COLO668 (cell line): ENCODE measurements around the gene SPECC1.
"Not testable (repeated sequence)": the region's sequence is repeated elsewhere in the genome, so short reads cannot be mapped to it uniquely, and the experiment has no call there.

Experiments
- DNase-seq: peaks from one replicate; lab custom pipeline; 2025; ENCODE audit not compliant: unreplicated experiment; lab: John Stamatoyannopoulos, UW

Gene SPECC1

GRCh38 chr17:20125724-20126123 lies 116.6 kb downstream of the SPECC1 start:
- no peak for DNase-seq

DNA sequence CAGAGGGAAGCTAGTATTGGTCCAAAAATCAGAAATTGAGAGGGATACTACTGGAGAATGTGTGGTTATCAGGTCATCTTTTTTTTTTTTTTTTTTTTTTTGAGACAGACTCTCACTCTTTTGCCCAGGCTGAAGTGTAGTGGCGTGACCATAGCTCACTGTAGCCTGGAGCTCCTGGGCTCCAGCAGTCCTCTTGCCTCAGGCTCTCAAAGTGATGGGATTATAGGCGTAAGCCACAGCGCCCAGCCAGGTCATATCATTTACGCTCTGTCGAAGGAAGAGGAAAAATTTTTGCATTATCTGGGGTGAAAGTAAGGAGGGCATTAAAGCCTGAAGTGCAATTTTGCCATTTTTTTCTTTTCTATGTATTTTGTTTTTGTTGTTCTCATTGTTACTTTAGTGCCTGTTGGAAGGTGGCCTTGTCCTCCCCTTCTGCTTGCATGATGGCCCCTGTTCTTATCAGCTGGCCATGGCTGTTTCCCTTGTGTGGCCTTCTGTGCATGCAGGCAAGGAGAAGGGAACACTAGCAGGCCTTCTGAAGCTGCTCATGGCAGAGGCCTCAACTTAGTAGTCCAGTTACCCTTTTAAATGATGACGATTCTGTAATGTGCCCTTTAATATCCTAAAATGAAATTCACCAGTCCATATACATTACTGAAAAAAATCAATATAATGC lies 118.3 kb downstream of the SPECC1 start:
- no peak for DNase-seq

GRCh38 chr17:20128036-20128667 lies 119.0 kb downstream of the SPECC1 start:
- no peak for DNase-seq

DNA sequence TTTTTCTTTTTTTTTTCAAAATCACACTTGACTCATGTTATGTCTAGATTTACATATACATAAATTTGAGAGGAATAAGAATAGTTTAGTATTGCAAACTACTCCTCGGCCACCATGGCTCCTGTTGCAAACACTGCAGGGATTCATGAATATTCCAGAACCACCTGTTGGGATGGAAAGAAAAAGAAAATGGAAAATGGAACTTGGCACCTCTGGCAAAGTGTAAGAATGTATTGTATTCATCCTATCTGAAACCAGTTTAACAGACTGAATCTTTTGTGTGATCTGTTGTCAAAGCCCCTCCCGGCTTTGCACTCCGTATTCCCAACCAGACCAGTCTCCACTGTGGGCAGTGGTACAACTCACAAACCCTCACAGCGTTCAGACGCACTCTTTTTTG lies 124.4 kb downstream of the SPECC1 start:
- DNase-seq = no peak

GRCh38 chr17:20141198-20141972 lies 132.2 kb downstream of the SPECC1 start:
- DNase-seq = no peak

- no peak for DNase-seq
These were observed 133.1 kb downstream of the SPECC1 start for GRCh38 chr17:20142268-20142667.

DNA sequence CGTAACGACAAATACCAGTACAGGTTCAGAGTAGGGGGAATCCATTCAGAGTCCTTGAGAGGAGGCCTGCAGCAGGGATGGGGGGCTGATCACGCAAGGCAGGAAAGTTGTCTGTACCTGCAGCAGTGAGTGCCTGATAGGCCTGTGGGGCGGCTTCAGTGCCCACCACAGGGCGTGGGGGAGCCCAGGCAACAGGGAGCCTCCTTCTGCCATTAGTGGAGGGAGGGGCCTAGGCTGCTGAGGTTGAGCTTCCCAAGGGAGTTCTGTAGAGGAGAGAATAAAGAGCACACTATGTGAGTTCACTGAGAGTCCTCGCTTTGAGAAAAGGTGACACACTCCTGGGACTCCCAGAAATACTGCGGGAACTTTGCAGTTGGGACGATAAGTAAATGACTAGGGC lies 134.6 kb downstream of the SPECC1 start:
- no peak for DNase-seq

DNA sequence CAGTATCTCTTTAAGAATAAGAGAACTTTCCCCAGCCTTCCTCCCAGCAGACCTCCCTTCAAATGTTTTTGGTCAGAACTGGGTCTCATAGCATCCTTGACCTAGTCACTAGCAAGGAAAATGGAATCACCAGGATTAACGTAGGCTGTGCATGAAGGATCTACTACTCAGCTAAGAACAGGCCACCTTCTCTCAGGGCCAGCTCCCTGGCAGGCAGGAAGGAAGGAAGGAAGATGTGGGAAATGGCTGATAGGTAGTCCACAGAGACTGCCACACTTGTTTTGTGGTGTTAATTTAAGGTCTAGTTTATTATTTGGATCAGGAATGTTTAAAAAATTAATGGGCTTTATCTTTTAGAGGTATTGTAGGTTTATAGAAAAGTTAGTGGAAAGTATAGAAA lies 136.4 kb downstream of the SPECC1 start:
- no peak for DNase-seq

DNA sequence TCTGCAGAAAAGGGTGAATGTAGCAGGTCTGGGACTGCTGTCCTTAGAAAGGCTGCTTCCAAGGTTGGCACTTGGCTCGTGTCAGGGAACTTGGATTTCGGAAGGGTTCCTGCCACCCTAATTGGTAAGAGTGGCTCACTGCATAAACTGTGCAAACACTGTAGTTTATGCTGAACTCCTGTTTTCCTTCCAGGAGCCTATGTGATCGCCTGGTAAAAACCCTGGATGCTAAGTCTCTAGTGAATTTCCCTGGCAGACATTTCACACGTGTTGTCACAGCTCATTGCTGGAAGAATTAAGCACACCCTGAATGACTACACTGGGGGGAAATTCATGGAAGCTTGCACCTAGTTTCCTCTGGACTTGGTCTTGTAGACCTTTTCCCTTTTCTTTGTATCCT lies 140.1 kb downstream of the SPECC1 start:
- no peak for DNase-seq

DNA sequence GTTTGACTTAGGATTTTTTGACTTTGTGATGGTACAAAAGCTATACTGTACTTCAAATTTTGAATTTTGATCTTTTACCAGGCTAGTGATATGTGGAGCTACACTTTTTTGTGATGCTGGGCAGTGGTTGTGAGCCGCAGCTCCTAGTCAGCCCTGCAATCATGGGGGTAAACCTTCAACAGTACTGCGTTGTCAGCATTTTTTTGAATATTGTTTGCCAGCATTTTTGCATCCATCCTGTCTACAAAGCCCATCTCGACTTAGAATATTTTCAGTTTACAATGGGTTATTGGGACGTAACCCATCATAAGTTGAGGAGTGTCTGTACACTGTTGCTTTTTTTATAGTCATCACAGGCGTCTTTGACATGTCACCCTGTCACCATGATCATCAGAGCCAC lies 142.0 kb downstream of the SPECC1 start:
- no peak for DNase-seq

- no peak for DNase-seq
These were observed 144.1 kb downstream of the SPECC1 start for GRCh38 chr17:20153231-20153630.

DNA sequence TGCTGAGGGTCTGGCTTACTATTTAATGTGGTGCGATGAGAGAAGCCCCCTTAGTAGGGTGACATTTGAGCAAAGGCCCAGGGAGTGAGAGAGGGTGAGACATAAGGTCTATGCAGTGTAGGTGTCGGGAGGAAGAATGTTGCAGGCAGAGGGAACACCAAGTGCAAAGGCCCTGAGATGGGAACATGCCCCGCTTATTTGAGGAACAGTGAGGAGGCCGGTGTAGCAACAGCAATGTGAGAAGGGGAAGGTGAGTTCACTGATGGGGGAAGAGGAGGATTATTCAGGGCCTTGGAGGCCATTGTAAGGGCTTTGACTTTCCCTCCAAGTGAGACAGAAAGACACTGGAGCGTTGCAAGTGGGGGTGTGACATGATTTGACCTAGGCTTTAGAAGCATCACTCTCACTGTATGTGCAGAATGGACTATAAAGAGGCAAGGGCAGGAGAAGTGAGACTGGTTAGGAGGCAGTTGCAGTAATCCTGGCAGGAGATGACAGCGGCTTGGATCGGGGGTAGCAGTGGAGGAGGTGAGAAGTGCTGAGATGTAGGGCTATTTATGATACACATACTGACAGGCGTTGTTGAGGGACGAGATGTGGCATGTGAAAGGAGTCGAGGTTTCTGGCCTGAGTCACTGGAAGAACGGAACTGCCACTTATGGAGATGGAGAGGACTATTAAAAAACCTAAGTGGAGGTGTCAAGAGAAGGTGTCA lies 145.3 kb downstream of the SPECC1 start:
- no peak for DNase-seq

DNA sequence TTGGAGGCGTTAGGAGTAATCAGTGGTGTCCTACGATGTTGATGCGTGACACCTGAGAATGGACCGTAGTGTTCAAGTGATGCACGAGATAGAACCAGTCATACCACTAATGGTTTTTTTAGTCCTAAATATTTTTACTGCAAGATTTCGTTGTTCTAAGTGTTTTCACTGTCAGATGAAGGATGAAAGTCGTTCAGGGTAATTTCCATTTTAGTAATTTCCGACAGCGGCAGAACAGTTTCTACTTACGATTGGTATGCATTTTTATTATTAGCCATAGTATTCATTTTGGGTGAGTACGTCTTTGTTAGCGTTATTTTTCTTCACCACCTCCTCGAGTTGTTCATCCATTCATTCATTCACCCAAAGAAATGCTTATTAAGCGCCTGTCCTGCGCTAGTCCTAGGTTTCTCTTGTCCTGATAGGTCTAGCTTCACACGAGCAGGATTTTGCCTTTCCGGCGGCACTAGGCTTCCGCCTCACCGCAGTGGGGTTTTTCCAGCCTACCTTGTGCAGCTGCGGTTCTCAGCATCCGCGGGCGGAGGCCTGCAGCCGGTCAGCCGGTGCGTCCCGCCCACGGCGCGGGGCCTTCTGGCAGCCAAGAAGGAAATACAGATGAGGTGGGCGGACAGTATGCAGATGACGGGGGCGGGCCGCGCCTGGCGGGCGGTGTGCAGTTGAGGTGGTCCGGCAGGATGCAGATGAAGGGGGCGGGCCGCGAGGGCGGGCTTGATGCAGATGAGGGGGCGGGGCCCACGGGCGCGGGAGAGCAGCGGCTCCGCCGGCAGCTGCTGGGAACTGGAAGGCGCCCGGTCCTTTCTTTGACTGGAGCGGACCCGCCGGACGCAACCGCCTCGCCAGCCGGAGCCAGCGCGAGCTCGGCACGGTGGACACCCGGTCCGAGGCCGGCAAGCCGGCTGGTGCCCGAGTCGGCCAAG lies 146.4 kb downstream of the SPECC1 start:
- peak; percentile 96 for DNase-seq

DNA sequence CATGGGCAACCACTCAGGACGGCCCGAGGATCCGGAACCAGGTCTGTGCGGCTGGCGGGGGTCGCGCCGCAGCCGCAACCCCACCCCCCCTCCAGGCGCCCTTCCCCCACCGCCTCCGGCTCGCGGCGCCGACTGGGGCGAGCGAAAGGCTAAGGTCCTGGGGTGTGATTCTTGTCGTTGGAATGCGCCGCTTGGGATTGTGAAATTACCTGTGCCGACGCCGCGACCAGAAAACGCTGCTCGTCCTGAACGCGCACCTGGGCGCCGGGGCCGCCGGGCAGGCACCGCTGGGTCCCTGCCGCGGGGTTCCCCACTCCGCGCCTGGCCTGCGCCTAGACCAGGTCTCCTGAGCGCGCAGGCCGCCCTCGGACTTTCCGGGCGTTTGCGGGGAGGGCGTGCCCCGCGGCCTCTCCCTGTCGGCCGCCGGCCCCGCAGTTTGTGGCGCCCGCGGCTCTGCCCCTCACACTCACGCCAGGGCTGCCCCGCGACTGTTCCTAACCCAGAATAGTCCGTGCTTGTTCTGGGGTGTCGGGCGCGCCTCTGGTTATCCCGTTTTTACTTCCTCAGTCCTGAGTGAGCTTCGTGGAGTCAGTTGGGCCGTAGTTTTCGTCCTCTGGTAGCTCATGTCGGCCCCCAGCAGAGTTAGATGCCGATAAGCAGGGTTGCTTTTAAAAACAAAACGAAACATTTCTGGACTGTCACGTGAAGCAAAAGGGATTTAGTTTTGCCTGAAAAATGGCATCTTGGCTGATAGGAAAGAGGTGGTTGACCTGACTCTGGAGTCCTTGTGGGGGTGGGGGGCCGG lies 147.2 kb downstream of the SPECC1 start:
- peak; percentile 50 for DNase-seq

DNA sequence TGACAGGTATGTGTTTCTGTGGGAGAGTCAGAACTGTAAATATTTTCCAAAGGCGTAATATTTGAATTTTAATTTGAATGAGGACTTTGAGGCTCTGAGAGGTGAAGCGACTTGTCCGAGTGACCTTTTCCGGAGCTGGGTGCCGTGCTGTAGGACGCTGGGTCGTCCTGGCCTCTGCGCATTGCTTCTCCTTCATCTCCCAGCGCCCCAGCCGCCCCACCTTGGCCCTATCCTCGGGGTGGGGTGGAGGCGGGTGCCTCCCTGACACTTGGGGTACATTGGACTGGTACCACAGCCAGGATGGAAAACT lies 147.8 kb downstream of the SPECC1 start:
- no peak for DNase-seq

- no peak for DNase-seq
These were observed 149.4 kb downstream of the SPECC1 start for GRCh38 chr17:20158580-20158979.

DNA sequence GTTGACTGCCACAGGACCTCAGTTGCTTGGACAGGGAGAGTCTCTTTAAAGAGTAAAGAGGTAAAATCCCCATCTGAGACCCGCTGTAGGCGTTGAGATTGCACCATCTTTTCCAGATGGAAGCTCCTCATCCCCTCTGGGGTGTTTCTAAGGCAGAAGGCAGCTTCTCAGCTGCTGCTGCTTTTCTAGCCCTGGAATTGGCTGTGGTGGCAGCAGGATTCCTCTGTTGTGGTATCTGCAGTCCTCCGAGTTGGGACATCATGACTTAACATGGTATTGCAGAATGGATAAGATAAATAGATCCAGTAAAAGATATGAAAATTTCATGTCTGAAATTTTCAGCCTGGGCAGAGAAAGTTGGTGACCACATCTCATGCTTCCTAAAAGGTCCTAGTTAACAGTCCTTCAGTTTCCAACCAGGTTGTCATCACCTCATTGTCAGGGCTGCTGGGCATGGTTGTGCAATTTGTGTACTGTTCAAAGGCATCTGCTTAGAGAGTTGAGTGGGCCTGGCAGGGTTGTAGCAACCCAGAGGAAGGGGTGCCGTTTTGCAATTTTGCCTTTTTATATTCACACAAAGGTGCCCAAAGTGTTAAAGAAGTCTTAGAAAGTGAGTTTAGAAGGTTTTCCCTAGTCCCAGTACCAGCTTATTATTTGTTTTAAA lies 150.4 kb downstream of the SPECC1 start:
- no peak for DNase-seq

DNA sequence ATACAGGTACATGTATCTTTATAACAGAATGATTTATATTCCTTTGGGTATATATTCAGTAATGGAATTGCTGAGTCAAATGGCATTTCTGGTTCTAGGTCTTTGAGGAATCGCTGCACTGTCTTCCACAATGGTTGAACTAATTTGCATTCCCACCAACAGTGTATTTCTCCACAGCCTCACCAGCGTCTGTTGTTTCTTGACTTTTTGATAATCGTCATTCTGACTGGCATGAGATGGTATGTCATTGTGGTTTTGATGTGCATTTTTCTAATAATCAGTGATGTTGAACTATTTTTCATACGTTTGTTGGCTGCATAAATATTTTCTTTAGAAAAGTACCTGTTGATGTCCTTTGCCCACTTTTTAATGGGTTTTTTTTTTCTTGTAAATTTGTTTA lies 156.4 kb downstream of the SPECC1 start:
- not testable (repeated sequence) for DNase-seq

- no peak for DNase-seq
These were observed 160.9 kb downstream of the SPECC1 start for GRCh38 chr17:20170085-20170484.
